Epithelial cell of esophagus (primary cell): ENCODE measurements around the gene TRIP13.
"Not testable (repeated sequence)": the region's sequence is repeated elsewhere in the genome, so short reads cannot be mapped to it uniquely, and the experiment has no call there.

Source experiments
- DNase-seq: peaks from one replicate; pipeline ENCODE4 v3.0.0; 2010; ENCODE audit warnings: low read depth
- H3K4me3 ChIP-seq: 2 replicates; pipeline ENCODE4 v1.5.1; 2011; ENCODE audit warnings: mild to moderate bottlenecking, low read length, control low read depth
- TF ChIP-seq, protein P1 (sequence below): IDR thresholded peaks from 2 replicates; pipeline ENCODE4 v1.5.1; 2011; ENCODE audit warnings: low read depth, mild to moderate bottlenecking, low read length, control low read depth, inconsistent platforms; ENCODE audit not compliant: insufficient read depth; ENCODE audit errors: missing control alignments

The TRIP13 gene

DNA sequence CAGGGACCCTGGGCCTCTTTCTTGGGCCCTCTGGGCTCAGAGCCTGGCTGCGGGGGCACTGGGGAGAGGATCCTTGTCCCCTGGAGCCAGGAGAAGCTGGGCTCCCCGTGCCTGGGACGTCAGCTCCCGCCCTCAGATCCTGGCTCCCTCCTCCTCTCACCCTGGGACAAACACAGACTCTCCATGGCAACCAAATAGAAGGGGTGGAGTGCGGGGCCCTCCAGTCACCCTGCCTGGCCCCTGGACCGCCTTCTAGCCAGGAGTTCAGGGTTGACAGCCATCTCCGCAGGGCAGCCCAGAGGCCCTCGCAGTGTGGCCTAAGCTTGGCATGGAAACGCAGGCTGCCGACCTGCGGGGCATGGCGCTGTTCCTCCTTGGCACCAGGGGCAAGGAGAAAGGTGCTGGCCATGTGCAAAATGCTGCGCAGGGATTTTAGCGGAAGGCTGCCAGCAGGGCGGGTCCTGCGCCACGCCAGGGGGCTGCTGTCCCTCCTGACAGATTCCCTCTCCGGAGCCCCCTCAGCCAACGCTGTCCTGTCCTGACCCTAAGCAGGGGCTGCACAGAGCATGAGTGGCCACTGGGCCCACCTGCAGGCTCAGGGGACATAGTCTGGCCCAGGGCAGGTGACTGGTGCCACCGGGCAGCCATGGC lies 42.9 kb upstream of the TRIP13 start:
- no peak overlapping the region for H3K4me3 ChIP-seq
- TF ChIP-seq, protein P1, sequence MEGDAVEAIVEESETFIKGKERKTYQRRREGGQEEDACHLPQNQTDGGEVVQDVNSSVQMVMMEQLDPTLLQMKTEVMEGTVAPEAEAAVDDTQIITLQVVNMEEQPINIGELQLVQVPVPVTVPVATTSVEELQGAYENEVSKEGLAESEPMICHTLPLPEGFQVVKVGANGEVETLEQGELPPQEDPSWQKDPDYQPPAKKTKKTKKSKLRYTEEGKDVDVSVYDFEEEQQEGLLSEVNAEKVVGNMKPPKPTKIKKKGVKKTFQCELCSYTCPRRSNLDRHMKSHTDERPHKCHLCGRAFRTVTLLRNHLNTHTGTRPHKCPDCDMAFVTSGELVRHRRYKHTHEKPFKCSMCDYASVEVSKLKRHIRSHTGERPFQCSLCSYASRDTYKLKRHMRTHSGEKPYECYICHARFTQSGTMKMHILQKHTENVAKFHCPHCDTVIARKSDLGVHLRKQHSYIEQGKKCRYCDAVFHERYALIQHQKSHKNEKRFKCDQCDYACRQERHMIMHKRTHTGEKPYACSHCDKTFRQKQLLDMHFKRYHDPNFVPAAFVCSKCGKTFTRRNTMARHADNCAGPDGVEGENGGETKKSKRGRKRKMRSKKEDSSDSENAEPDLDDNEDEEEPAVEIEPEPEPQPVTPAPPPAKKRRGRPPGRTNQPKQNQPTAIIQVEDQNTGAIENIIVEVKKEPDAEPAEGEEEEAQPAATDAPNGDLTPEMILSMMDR: no peak
- no peak for DNase-seq

GRCh38 chr5:850511-851006 lies 42.1 kb upstream of the TRIP13 start, which contains the start of gene ZDHHC11:
Gene ZDHHC11, minus strand, starts transcription at chr5:850986. Its CDS starts 384 bp downstream, at chr5:850602.
- H3K4me3 ChIP-seq: no peak within 1 kb of the TSS
- TF ChIP-seq, protein P1: no peak
- no peak for DNase-seq

GRCh38 chr5:851076-851475 lies 41.6 kb upstream of the TRIP13 start:
- no peak overlapping the region for H3K4me3 ChIP-seq
- TF ChIP-seq, protein P1: no peak

GRCh38 chr5:851553-851952 lies 41.1 kb upstream of the TRIP13 start:
- no peak overlapping the region for H3K4me3 ChIP-seq
- TF ChIP-seq, protein P1: no peak
- DNase-seq: no peak

More at GRCh38 chr5:851076-851475, 41.6 kb upstream of the TRIP13 start:
- DNase-seq: no peak

GRCh38 chr5:852018-852417 lies 40.7 kb upstream of the TRIP13 start:
- TF ChIP-seq, protein P1: no peak
- H3K4me3 ChIP-seq: no peak overlapping the region
- no peak for DNase-seq

- no peak overlapping the region for H3K4me3 ChIP-seq
- no peak for DNase-seq
- TF ChIP-seq, protein P1: no peak
These were observed 40.0 kb upstream of the TRIP13 start for GRCh38 chr5:852431-853401.

- H3K4me3 ChIP-seq, DNase-seq: not testable (repeated sequence)
These were observed 39.1 kb upstream of the TRIP13 start for GRCh38 chr5:853416-854090.
